GM21737 (cell line): ENCODE data around the gene RFX1.
"Not testable (repeated sequence)": the region's sequence is repeated elsewhere in the genome, so short reads cannot be mapped to it uniquely, and the experiment has no call there.

ENCODE experiments used
- ATAC-seq: cut with Tn5 transposase; IDR thresholded peaks from one replicate; pipeline ENCODE4 v1.9.1; 2021; ENCODE audit warnings: mild to moderate bottlenecking, moderate library complexity; ENCODE audit not compliant: unreplicated experiment

RFX1 gene

DNA sequence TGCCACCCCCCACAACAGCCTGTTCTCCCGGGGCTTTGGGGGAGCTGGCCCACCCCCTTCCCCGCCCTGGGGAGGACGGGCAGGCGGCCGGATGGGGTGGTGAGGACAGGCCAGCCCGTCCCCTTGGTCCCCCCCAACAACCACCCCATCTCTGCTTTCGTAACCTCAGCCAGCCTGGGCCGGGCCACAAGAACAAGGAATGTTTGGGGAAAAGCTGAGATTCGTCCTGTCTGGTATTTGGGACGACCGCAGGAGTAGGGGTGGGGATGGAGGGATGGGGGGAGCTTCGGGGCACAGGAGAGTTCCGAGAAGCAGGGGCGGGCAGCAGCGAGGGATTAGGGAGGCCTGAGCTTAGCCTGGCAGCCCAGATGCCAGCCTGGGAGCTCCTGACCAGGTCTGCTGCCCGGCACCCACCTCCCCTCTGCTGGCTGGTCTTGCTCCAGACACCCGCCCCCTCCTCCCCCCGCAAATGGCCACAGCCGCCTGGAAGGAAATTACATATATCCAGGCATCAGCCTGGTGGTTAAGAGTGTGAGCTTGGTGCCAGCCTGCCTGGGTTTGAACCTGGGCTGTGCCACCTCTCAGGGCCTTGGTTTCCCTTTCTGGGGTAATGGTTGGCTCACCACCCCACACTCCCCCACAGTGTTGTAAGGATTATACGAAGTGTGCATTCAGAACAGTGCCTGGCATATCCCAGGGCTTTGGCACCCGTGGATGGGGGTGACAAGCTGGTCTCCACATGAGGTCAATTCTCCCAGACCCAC, 67.6 kb downstream of the RFX1 start, which contains the start of gene PODNL1:
PODNL1 (minus strand) TSS at position 117 of the 764 bp plus-strand sequence. CDS start 236 bp downstream, outside the sequence.
- ATAC-seq = no peak

DNA sequence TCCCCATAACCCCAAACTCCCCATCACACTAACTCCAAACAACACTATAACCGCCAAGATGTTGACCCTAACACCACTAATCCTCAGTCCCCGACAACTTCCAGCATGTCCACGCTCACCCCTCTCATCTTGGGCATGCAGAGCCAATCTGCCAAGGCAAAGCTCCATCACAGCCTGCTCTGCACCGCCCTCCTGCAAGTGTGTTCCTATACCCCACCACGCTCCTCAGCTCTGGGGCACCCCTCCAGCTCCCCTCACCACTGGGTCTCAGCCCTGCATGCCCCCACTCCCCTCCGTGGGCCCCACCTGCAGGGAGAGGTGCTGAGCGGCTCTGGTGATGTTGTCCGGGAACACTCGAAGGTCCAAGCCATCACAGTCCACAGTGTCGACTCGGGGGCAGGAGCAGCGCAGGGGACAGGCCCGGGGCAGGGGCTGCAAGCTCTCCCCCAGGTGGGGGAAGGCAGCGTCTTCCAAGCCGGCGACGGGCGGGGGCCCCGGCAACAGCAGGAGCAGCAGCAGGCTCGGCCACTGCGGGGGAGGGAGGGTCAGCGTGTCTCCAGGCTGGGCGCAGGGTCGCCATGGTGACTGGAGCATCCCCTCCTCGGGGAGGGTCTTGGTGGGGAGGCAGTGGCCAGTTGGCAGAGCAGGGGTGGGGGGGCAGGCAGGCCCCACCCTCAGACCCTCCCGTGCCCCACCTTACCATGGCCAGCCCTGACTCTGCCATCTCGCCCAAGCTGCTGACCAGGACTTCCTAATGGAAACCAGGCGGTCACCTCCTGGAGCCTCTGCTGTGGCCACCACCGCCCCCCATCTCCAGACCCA, 68.4 kb downstream of the RFX1 start:
- ATAC-seq = no peak

DNA sequence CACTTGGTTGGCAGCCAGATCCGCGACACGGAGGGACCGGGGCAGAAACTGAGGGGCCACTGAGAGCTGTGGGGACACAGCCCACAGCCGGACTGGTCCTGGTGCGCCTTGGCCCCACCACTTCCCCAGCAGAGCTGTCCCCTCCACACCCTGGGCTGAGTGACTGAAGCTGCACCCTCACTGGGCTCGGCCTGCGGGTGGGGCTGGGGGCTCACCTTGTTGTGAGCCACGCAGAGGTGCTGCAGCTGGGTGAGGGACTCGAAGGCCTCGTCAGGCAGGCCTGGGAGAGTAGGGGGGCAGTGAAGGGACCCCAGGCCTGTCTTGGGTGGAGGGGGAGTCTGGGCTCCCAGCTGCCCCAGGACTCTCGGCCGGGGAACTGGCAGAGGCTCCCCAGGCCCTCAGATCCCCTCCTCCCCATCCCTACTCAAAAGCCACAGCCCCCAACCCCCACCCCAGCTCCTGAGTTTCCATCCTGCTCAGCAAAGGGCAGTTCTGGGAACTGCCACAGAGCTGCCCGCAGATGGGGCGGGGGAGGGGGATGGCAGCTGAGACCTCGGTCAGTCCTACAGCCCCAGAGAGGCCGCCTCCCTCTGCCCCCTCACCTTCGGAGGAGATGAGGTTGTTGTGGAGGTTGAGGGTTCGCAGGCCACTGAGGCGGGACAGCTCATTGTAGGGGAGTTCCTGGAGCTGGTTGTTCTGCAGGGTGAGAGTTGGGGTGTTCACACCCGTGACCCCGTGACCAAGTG, 70.2 kb downstream of the RFX1 start:
- no peak for ATAC-seq

DNA sequence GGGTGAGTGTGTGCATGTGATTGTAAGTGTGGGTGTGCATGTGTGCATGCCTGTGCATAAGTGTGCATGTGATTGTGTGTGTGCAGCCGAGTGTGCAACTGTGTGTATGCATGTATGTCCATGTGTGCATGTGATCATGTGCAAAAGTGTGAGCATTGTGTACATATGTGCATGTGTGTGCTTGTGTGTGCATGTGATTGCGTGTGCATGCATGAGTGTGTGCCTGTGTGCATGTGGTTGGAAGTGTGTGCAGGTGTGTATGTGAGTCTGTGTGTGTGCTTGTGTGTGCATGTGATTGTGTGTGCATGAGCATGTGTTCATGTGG, 71.4 kb downstream of the RFX1 start:
- ATAC-seq = no peak

DNA sequence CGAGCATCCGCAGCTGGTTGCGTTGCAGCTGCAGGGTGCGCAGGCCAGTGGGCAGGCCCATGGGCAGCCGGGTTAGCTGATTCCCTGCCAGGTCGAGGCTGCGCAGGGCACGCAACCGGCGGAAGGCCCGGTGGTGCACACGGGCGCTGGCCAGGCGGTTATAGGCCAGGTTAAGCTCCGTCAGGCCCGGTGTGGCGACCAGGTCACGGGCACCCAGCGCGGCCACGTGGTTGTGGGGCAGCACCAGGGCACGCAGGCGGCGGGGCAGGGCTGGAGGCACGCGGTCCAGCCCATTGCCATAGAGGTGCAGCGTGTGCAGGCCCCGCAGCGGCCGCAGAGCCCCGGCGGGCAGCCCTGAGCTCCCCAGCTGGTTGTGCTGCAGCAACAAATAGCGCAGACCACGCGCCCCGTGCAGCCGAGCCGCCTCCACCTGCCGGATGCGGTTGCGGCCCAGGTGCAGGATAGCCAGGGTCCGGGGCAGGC, 73.2 kb downstream of the RFX1 start:
- no peak for ATAC-seq

DNA sequence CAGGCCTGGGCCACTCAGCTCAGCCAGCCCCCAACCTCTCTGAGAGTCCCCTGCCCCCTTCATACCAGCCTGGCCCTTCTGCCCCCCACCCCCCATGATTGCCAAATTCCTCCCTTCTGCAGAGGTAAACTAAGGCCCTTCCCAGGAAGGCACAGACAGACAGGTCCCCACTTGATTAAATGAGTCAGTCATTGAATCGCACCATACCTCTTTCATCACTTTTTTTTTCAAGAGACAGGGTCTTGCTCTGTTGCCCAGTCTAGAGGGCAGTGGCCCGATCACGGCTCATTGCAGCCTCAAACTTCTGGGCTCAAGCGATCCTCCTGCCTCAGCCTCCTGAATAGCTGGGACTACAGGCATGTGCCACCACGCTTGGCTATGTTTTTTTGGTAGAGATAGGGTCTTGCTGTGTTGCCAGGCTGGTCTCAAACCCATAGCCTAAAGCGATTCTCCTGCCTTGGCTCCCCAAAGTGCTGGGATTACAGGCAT, 73.9 kb downstream of the RFX1 start:
- ATAC-seq = no peak

DNA sequence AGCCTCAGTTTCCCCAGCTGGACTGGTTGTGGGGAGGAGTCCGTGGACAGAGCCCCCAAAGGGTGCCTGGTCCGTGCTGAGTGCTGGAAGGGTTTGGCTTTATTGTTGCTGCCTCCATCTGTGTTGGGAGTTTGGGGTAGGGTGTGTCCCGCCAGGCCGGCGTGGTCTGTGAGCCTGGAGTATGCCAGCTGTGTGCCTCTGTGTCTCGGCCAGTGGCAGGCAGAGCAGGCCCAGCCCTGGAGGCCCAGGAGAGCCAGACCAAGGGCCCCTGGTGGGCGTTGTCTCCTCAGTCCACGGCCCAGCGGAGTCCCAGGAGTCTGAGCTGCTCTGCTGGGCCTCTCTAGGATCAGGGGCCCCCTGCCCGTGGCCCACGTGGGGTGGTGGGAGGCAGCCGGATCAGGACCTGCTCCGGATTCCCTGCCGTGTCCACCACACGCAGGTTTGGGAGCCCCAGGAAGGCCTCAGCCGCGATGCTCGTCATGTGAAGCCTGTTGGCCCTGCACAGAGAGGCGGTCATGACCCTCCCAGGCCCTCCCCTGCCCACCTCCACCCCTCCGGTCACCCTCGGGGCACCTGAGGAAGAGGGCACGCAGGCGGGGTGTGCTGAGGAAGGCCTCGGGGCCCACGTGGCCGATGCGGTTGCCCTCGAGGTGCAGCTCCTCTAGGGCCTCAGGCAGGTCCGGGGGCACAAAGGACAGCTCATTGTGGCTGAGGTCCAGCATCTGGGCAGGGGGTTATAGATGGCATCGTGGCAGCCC, 74.5 kb downstream of the RFX1 start:
- ATAC-seq = no peak

DNA sequence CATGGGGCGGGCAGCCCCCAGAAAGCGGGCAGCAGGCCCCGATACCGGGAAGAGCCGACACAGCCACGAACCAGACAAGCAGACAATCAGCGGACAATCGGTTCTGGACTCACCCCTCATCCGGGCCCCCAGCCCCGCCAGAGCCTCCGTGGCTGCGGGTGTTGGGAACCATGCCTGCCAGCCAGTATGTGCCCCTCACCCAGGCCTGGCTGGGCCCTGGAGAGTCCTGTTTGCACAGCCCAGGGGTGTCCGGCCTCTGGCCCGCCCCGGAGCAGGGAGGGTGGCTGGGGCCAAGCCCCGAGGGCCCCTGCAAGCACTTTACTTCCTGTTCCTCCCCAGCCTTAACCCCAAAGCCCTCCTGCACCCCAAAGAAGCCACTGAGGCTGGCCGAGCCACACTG, 75.7 kb downstream of the RFX1 start:
- ATAC-seq = no peak

DNA sequence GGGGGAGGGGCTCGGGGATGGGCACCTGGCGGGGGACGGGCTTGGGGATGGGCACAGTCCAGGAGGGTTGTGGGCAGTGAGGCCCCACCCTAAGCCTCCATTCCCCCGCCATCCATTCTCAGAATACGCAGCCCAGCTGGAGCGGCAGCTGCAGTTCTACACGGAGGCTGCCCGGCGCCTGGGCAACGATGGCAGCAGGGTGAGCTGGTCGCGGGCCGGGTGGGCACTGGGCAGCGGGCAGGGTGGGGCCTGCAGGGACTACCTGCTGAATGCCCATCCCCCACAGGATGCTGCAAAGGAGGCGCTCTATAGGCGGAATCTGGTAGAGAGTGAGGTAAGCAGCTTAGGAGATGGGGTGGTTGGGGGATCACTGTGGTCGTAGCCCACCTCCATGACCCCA, 76.2 kb downstream of the RFX1 start:
- no peak for ATAC-seq

DNA sequence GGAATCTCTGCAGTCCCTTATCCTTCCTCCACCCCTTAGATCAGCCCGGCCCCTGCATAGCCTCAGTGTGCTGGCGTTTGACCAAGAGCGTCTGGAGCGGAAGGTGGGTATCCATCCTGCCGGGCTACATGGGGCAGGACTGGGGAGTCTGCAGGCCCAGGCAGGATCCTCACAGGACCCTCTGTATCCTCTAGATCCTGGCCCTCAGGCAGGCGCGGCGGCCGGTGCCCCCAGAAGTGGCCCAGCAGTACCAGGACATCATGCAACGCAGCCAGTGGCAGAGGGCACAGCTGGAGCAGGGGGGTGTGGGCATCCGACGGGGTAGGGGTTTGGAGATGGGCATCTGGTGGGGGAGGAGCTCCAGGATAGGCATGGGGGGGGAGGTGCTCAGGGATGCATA, 76.8 kb downstream of the RFX1 start:
- no peak for ATAC-seq

DNA sequence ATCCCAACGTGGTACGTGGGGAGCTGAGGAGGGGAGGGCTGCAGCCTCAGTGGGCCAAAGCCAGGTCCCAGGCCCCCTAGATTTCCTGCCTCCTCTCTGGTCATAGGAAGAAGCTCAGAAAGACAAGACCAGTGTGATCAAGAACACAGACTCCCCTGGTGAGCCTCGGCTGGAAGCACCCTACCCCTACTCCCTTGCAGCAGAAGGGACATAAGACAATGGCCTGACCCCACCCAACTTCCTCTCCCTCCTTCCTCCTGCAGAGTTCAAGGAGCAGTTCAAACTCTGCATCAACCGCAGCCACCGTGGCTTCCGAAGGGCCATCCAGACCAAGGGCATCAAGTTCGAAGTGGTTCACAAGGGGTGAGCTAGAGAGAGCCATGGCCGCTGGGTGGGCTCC, 79.4 kb downstream of the RFX1 start:
- ATAC-seq = no peak

DNA sequence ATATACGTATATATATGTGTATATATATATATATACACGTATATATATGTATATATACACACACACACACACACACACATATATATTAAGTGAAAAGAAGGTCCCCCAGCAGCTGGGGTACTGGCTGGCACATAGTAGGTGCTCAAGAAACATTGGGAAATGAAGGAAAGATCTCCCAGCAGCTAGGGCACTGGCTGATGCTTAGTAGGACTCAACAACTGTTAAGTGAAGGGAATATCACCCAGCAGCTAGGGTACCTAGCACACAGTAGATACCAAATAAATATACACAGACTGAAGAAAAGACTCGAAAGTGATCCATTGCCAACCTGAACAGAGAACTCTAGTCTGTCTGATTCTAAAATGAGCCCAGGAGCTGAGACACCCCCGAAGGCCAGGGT, 80.1 kb downstream of the RFX1 start:
- ATAC-seq = no peak

DNA sequence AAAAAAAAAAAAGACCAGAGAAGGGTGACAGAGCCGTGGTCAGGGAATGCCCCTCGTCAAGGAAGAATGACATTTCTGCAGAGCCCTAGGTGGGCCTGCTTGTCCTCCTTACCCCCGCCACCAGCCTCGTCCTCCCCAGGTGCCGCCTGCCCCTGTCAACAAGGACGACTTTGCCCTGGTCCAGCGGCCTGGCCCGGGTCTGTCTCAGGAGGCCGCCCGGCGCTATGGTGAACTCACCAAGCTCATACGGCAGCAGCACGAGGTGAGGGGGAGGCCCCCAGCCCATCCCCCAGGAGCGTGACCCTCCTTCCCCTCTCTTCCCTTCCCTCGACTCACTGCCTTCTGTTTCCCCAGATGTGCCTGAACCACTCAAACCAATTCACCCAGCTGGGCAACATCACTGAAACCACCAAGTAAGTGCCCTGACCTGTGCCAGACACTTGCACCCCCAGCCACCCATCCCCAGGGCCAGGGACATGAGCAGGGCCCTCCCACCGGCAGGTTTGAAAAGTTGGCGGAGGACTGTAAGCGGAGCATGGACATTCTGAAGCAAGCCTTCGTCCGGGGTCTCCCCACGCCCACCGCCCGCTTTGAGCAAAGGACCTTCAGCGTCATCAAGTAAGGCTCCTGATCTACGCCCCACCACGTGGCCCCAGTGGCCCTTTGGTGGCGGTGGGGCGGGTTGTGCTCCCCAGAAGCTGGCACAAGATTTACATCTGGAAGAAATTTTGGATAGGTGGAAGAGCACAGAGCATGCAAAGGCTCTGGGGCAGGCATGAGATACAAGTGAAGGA, 82.7 kb downstream of the RFX1 start:
- no peak for ATAC-seq

DNA sequence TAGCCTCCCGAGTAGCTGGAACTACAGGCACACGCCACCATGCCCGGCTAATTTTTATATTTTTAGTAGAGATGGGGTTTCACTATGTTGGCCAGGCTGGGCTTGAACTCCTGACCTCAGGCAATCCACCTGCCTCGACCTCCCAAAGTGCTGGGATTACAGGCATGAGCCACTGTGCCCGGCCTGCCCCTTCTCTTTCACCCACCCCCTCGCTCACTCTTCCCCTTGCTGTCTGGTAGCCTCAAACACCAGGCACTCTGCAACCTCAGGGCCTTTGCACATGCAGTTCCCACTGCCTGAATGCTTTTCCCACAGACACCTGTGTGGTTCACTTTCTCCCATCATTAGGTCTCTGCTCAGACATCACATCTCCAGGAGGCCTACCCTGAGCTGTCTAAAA, 84.0 kb downstream of the RFX1 start:
- not testable (repeated sequence) for ATAC-seq

DNA sequence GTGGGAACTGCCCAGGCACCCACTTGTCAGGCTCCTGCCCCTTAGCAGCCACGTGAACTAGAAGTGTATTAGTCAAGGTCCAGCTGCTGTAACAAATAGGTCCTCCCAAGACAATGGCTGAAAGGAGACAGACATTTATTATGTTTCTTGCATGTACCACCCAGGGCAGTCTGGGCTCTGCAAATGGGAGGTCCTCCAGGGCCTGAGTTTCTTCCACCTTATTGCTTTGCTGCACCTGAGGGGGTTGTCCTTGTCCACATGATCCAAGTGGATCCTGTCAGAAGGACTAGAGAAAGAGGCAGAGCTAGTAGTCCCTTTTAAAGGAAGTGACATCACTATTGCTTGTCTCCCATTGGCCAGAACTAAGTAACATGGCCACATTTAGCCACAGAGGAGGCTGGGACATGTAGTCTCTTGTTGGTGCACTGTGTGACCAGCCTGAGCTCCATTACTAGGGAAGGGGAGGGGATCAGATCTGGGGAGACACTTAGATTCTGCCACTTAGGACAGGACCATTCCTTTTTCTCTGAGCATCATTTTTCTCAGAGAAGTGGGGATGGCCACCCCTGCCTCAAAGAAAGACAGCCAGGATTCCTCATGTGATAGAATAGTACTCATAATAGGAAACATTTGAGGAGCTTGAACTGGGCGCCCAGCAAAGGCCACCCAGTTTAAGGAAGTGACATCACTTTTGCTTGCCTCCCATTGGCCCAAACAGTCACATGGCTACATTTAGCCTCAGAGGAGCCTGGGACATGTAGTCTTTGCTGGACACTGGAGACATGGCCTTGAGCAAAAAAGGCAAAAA, 85.0 kb downstream of the RFX1 start:
- no peak for ATAC-seq

DNA sequence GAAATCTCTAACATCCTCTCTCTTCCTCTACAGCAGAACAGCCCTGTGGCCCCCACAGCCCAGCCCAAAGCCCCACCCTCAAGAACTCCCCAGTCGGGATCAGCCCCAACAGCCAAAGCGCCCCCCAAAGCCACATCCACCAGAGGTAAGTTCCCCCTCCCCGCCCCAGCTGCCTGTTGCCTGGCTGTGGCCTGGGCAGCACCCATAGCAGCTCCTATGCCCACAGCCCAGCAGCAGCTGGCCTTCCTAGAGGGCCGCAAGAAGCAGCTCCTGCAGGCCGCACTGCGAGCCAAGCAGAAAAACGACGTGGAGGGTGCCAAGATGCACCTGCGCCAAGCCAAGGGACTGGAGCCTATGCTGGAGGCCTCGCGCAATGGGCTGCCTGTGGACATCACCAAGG, 85.6 kb downstream of the RFX1 start:
- ATAC-seq = no peak

DNA sequence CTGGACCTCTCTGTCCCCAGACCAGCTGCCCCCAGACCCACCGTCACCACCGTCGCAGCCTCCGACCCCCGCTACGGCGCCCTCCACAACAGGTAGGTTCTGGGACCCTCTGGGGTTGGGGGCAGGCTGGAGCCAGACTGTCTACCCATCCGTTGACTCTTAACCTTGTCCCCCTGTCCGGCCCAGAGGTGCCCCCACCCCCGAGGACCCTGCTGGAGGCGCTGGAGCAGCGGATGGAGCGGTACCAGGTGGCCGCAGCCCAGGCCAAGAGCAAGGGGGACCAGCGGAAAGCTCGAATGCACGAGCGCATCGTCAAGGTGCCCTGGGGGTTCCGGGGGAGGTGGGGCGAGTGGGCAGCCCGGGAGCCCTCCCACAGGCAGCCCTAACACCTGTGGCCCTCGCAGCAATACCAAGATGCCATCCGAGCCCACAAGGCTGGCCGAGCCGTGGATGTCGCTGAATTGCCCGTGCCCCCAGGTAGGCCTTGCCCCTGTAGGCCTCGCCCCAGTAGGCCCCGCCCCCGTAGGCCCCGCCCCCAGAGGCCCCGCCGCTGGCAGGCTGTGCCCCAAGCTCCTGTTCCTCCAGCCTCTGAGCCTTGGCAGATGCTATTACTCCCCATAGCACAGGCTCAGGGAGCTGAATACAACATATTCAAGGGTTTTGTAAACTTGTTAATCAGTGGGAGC, 87.3 kb downstream of the RFX1 start:
- ATAC-seq = no peak

DNA sequence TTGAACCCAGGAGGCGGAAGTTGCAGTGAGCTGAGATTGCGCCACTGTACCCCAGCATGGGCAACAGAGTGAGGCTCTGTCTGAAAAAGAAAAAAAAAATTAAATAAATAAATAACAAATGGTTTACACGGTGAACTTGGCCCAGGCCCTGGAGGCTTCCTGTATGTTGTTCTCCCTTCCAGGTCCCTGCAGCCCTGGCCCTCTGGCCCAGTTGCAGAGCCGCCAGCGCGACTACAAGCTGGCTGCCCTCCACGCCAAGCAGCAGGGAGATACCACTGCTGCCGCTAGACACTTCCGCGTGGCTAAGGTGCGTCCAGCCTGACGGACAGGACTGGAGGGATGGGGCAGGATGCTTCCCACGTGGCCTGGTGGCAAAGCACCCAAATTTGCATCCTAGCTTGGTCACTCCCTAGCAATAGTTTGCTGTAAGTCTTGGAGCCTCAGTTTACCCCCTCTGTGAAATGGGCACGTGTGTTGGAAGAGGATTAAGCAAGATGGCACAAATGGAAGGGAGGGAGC, 88.2 kb downstream of the RFX1 start:
- no peak for ATAC-seq
